ENCODE measurements around the gene HEXIM2. TPM values are rescaled to one million over a fixed set of nuclear protein-coding genes. Genes with fewer than 3 reads are reported as not detected.

HEXIM2 gene
- total and polyA plus RNA-seq, 2 of the 13 experiments (the other 11 are each of a cell fraction or from before 2014, with no cell fraction given), result 27.1 to 32.4 TPM

DNA sequence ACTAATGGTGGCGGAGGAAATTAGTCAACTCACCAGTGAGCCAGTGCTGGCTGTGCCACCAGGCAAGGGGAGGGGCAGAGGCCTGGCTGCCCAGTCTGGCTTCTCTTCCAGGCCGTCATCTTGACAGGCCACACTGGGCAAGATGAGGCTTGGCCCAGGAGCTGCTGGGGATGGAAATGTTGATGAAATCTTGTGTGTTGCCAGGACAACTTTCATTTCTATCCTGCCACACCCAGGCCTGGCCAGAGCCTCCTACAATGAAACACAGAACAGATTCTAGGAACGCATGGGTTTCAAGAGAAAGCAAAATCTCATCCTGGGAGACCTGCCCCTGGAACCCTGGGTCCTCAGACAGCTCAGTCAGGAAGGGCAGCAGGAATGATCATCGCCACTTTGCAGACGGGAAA is 9.3 kb downstream of the HEXIM2 start (continued):
- TF ChIP-seq IRX3 (CRISPR knock-in tag; IDR thresholded peaks at IDR 0.05; ENCODE audit: borderline replicate concordance, low read depth) (no peak), MEIS2 (CRISPR knock-in tag; IDR thresholded peaks at IDR 0.05) (no peak), HDAC1 (CRISPR knock-in tag; IDR thresholded peaks at IDR 0.05) (no peak), ZNF775 (CRISPR knock-in tag; IDR thresholded peaks at IDR 0.05; ENCODE audit: borderline replicate concordance) (no peak), NFYB (CRISPR knock-in tag; IDR thresholded peaks at IDR 0.05) (no peak), SIX1 (CRISPR knock-in tag; IDR thresholded peaks at IDR 0.05; ENCODE audit: borderline replicate concordance) (no peak), ZNF567 (CRISPR knock-in tag; IDR thresholded peaks at IDR 0.05; ENCODE audit: borderline replicate concordance) (peak; percentile 64; the same call in 1 of the 2 replicates), SMARCE1 (IDR thresholded peaks at IDR 0.05; ENCODE audit: borderline replicate concordance) (no peak), MYPOP (CRISPR knock-in tag; IDR thresholded peaks at IDR 0.05) (0 out of 2 replicates have a peak, but pooled peaks have one; percentile 64), ZNF326 (CRISPR knock-in tag; IDR thresholded peaks at IDR 0.05; ENCODE audit: borderline replicate concordance) (no peak), NR2F6 (IDR thresholded peaks at IDR 0.05) (no peak), NR2F6 (CRISPR knock-in tag; IDR thresholded peaks at IDR 0.05) (no peak), NFATC3 (CRISPR knock-in tag; IDR thresholded peaks at IDR 0.05) (no peak), ZNF143 (CRISPR knock-in tag; IDR thresholded peaks at IDR 0.05) (no peak), TP53 (CRISPR knock-in tag; conservative IDR thresholded peaks at IDR 0.05) (no peak), ZNF331 (CRISPR knock-in tag; IDR thresholded peaks at IDR 0.05) (no peak), SMAD1 (CRISPR knock-in tag; IDR thresholded peaks at IDR 0.05; ENCODE audit: borderline replicate concordance, low read depth) (peak; percentile 78; the same call in 1 of the 2 replicates), NONO (IDR thresholded peaks at IDR 0.05) (no peak), NONO (CRISPR knock-in tag; conservative IDR thresholded peaks at IDR 0.05) (no peak), ZFP90 (CRISPR knock-in tag; IDR thresholded peaks at IDR 0.05; ENCODE audit: borderline replicate concordance) (peak; percentile 89; the same call in 1 of the 2 replicates), STAG1 (CRISPR knock-in tag; IDR thresholded peaks at IDR 0.05) (no peak), TCF7L2 (IDR thresholded peaks at IDR 0.05; ENCODE audit: low read depth, low read length) (no peak), ZFP41 (CRISPR knock-in tag; IDR thresholded peaks at IDR 0.05; ENCODE audit: borderline replicate concordance) (peak; percentile 65; the same call in 1 of the 2 replicates), ZNF720 (CRISPR knock-in tag; IDR thresholded peaks at IDR 0.05) (no peak)
- TF ChIP-seq, protein P1, sequence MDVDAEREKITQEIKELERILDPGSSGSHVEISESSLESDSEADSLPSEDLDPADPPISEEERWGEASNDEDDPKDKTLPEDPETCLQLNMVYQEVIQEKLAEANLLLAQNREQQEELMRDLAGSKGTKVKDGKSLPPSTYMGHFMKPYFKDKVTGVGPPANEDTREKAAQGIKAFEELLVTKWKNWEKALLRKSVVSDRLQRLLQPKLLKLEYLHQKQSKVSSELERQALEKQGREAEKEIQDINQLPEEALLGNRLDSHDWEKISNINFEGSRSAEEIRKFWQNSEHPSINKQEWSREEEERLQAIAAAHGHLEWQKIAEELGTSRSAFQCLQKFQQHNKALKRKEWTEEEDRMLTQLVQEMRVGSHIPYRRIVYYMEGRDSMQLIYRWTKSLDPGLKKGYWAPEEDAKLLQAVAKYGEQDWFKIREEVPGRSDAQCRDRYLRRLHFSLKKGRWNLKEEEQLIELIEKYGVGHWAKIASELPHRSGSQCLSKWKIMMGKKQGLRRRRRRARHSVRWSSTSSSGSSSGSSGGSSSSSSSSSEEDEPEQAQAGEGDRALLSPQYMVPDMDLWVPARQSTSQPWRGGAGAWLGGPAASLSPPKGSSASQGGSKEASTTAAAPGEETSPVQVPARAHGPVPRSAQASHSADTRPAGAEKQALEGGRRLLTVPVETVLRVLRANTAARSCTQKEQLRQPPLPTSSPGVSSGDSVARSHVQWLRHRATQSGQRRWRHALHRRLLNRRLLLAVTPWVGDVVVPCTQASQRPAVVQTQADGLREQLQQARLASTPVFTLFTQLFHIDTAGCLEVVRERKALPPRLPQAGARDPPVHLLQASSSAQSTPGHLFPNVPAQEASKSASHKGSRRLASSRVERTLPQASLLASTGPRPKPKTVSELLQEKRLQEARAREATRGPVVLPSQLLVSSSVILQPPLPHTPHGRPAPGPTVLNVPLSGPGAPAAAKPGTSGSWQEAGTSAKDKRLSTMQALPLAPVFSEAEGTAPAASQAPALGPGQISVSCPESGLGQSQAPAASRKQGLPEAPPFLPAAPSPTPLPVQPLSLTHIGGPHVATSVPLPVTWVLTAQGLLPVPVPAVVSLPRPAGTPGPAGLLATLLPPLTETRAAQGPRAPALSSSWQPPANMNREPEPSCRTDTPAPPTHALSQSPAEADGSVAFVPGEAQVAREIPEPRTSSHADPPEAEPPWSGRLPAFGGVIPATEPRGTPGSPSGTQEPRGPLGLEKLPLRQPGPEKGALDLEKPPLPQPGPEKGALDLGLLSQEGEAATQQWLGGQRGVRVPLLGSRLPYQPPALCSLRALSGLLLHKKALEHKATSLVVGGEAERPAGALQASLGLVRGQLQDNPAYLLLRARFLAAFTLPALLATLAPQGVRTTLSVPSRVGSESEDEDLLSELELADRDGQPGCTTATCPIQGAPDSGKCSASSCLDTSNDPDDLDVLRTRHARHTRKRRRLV (CRISPR knock-in tag; IDR thresholded peaks at IDR 0.05), result no peak
- TF ChIP-seq, protein P2, sequence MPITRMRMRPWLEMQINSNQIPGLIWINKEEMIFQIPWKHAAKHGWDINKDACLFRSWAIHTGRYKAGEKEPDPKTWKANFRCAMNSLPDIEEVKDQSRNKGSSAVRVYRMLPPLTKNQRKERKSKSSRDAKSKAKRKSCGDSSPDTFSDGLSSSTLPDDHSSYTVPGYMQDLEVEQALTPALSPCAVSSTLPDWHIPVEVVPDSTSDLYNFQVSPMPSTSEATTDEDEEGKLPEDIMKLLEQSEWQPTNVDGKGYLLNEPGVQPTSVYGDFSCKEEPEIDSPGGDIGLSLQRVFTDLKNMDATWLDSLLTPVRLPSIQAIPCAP (CRISPR knock-in tag; IDR thresholded peaks at IDR 0.05; ENCODE audit: low read depth), result no peak
